ENCODE data around the gene PRDX6.
"Not testable (repeated sequence)": the region's sequence is repeated elsewhere in the genome, so short reads cannot be mapped to it uniquely, and the experiment has no call there.

The PRDX6 gene

GRCh38 chr1:173502104-173502503 lies 25.0 kb downstream of the PRDX6 start:
- no peak for DNase-seq

- no peak for DNase-seq
Measured at GRCh38 chr1:173503391-173503790, 26.3 kb downstream of the PRDX6 start.

GRCh38 chr1:173504268-173504667 lies 27.1 kb downstream of the PRDX6 start:
- DNase-seq, result no peak

- DNase-seq, result no peak
Measured at GRCh38 chr1:173505391-173505790, 28.3 kb downstream of the PRDX6 start.

GRCh38 chr1:173506437-173506836 lies 29.3 kb downstream of the PRDX6 start:
- DNase-seq, result no peak

GRCh38 chr1:173507205-173507846 lies 30.2 kb downstream of the PRDX6 start:
- no peak for DNase-seq

- no peak for DNase-seq
Measured at GRCh38 chr1:173507847-173508209, 30.7 kb downstream of the PRDX6 start.

GRCh38 chr1:173508541-173508940 lies 31.4 kb downstream of the PRDX6 start:
- DNase-seq, result no peak

GRCh38 chr1:173509797-173510196 lies 32.7 kb downstream of the PRDX6 start:
- no peak for DNase-seq

- not testable (repeated sequence) for DNase-seq
Measured at GRCh38 chr1:173514503-173514902, 37.4 kb downstream of the PRDX6 start.

GRCh38 chr1:173520799-173521198 lies 43.7 kb downstream of the PRDX6 start:
- no peak for DNase-seq

GRCh38 chr1:173523329-173523728 lies 46.2 kb downstream of the PRDX6 start:
- no peak for DNase-seq

- DNase-seq, result no peak
Measured at GRCh38 chr1:173525926-173526325, 48.8 kb downstream of the PRDX6 start.

- no peak for DNase-seq
Measured at GRCh38 chr1:173527151-173527826, 50.2 kb downstream of the PRDX6 start.

GRCh38 chr1:173529106-173529505 lies 52.0 kb downstream of the PRDX6 start:
- no peak for DNase-seq

- DNase-seq, result no peak
Measured at GRCh38 chr1:173530795-173531693, 53.9 kb downstream of the PRDX6 start.

- no peak for DNase-seq
Measured at GRCh38 chr1:173532237-173532636, 55.1 kb downstream of the PRDX6 start.

- no peak for DNase-seq
Measured at GRCh38 chr1:173536223-173536622, 59.1 kb downstream of the PRDX6 start.
